CD4-positive, CD25-positive, alpha-beta regulatory T cell (primary cell): ENCODE measurements around the gene ATP13A5. TPM values are rescaled to one million over a fixed set of nuclear protein-coding genes. Genes with fewer than 3 reads are reported as not detected.

Experiments
- ATAC-seq, 2 donors: fragments of 150-1000 bp; cut with Tn5 transposase; one replicate each; pipeline ENCODE4 v1.10.0; 2021; ENCODE audit warnings: low read depth in 2 of 2, moderate number of reproducible peaks in 2 of 2, moderate library complexity in 1 of 2
- DNase-seq, 3 donors: peaks; one replicate each; pipeline versions ENCODE4 v3.0.0 to v3.0.0-alpha.2; 2012 to 2022; ENCODE audit warnings: mixed read lengths in 1 of 3
- H3K27ac ChIP-seq: one replicate; pipeline ENCODE4 v1.7.0; 2013; ENCODE audit warnings: mild to moderate bottlenecking, low read length; ENCODE audit not compliant: insufficient read depth, poor library complexity, severe bottlenecking
- H3K27me3 ChIP-seq: one replicate; pipeline ENCODE4 v1.7.0; 2013; ENCODE audit warnings: low read length; ENCODE audit not compliant: control insufficient read depth, insufficient read depth
- H3K36me3 ChIP-seq: one replicate; pipeline ENCODE4 v1.7.0; 2013; ENCODE audit warnings: mild to moderate bottlenecking, low read length, moderate library complexity; ENCODE audit not compliant: control insufficient read depth, insufficient read depth
- H3K4me1 ChIP-seq: 2 replicates; pipeline ENCODE4 v1.7.0; 2013; ENCODE audit warnings: mild to moderate bottlenecking, low read length; ENCODE audit not compliant: insufficient read depth, control insufficient read depth, poor library complexity, severe bottlenecking
- H3K4me3 ChIP-seq: one replicate; pipeline ENCODE4 v1.7.0; 2013; ENCODE audit warnings: low read depth, mild to moderate bottlenecking, low read length, moderate library complexity
- H3K9me3 ChIP-seq, 2 experiments: 1 replicate in 1 of 2; 2 replicates in 1 of 2; pipeline ENCODE4 v1.7.0; 2013; ENCODE audit warnings: low read length in 2 of 2, mild to moderate bottlenecking in 1 of 2, moderate library complexity in 1 of 2; ENCODE audit not compliant: control insufficient read depth in 2 of 2
- H3K27ac Mint-ChIP-seq, 3 donors: one replicate each; pipeline ENCODE4 v1.8.0; 2020 to 2022; ENCODE audit warnings: mild to moderate bottlenecking in 3 of 3, mixed read lengths in 3 of 3, moderate library complexity in 2 of 3
- H3K27me3 Mint-ChIP-seq: one replicate; pipeline ENCODE4 v1.8.0; 2022; ENCODE audit warnings: mild to moderate bottlenecking, mixed read lengths
- H3K36me3 Mint-ChIP-seq: one replicate; pipeline ENCODE4 v1.8.0; 2020; ENCODE audit warnings: mixed read lengths
- H3K4me1 Mint-ChIP-seq, 4 donors: one replicate each; pipeline ENCODE4 v1.8.0; 2020 to 2022; ENCODE audit warnings: mixed read lengths in 4 of 4, mild to moderate bottlenecking in 1 of 4
- H3K4me3 Mint-ChIP-seq, 4 donors: one replicate each; pipeline ENCODE4 v1.8.0; 2020 to 2022; ENCODE audit warnings: mild to moderate bottlenecking in 4 of 4, mixed read lengths in 4 of 4, moderate library complexity in 3 of 4
- H3K9me3 Mint-ChIP-seq, 7 donors: one replicate each; pipeline ENCODE4 v1.8.0; 2020 to 2022; ENCODE audit warnings: mixed read lengths in 7 of 7, mild to moderate bottlenecking in 3 of 7, moderate library complexity in 2 of 7
- polyA plus RNA-seq, 4 donors: library from polyadenylated mRNA; unstranded; fragments of 300-500 nt; fragmentation: Illumina TruSeq; gene quantifications; one replicate each; pipeline ENCODE4 v1.2.3, GENCODE V29; 2021
- total RNA-seq: library from RNA; stranded (reverse); gene quantifications from one replicate; pipeline ENCODE4 v1.2.3, GENCODE V29; 2022

ATP13A5 gene
- total and polyA plus RNA-seq, 5 donors from 2014 or later, result not detected

DNA sequence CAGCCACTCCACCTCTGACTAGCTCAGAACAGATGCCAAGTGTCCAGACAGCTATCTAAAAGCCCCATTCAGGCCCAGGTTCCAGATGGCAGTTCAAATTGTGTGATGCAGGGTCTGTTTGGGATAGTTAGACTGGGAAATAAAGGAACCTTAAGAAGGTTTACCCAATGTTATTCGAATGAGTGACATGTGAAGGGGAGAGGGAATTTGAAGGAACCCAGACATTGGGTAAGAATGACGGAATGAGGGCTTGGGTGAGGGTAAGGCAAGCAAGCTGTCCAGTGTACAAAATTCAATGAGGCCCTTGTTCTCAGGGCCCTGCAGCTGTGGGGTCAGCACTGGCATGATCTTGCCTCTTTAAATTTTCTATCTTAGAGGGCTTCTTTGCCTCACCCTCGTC is 34.1 kb downstream of the ATP13A5 start:
- DNase-seq, result no peak
- H3K4me1 Mint-ChIP-seq, result no peaks in the 10 kb centered on the region
- peaks cover 0 to 1% (median 0%) of the 10 kb centered on the region in 7 donors for H3K9me3 Mint-ChIP-seq

DNA sequence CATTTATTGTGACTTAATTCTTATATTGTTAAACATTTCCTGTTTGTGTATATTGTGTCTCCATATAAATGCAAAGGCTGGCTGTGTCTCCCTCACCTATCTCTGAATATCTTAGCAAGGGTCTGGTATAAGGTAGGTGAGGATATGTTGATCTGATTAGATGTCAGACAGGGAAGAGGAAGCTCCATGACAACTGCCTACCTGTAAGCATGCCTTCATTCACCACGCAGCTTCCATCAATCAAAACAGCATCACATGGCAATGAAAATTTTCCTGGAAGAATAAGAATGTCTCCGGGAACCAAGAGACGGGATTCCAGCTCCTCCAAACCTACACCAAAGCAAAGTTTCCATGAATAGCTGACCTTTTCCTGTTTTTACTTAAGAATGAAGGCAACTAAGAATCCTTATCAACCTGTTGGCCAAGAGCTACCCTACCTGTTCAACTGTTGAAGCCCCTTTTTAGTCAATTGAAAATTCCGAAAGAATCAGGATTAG is 34.8 kb downstream of the ATP13A5 start:
- H3K27ac ChIP-seq, result no peak overlapping the region
- H3K4me3 Mint-ChIP-seq, result no peak overlapping the region
- no peak overlapping the region for H3K4me3 ChIP-seq
- H3K27me3 ChIP-seq, result no peaks in the 10 kb centered on the region
- peaks cover 0 to 2% (median 0%) of the 10 kb centered on the region in 7 donors for H3K9me3 Mint-ChIP-seq
- no peaks in the 10 kb centered on the region for H3K36me3 Mint-ChIP-seq
- DNase-seq, result no peak
- H3K9me3 ChIP-seq, result no peaks in the 10 kb centered on the region
- ATAC-seq, result no peak
- H3K4me1 Mint-ChIP-seq, result no peaks in the 10 kb centered on the region
- H3K36me3 ChIP-seq, result no peaks in the 10 kb centered on the region
- peaks cover 4% of the 10 kb centered on the region for H3K27me3 Mint-ChIP-seq
- no peaks in the 10 kb centered on the region for H3K4me1 ChIP-seq
- H3K27ac Mint-ChIP-seq, result no peak overlapping the region

More for the DNA sequence above, 34.1 kb downstream of the ATP13A5 start:
- no peak for ATAC-seq
- Histone ChIP-seq H3K4me3 (no peak overlapping the region), H3K36me3 (no peaks in the 10 kb centered on the region), H3K27ac (no peak overlapping the region), H3K27me3 (no peaks in the 10 kb centered on the region), H3K4me1 (no peaks in the 10 kb centered on the region), H3K9me3 (no peaks in the 10 kb centered on the region)
- Mint-ChIP-seq H3K36me3 (no peaks in the 10 kb centered on the region), H3K4me3 (no peak overlapping the region), H3K27me3 (peaks cover 8% of the 10 kb centered on the region), H3K27ac (no peak overlapping the region)

- Histone ChIP-seq H3K27me3 (no peaks in the 10 kb centered on the region), H3K36me3 (no peaks in the 10 kb centered on the region), H3K27ac (no peak overlapping the region), H3K4me1 (no peaks in the 10 kb centered on the region), H3K9me3 (no peaks in the 10 kb centered on the region), H3K4me3 (no peak overlapping the region)
- Mint-ChIP-seq H3K4me1 (no peaks in the 10 kb centered on the region), H3K27me3 (peaks cover 4% of the 10 kb centered on the region), H3K9me3 (peaks cover 0 to 2% (median 0%) of the 10 kb centered on the region in 7 donors), H3K4me3 (no peak overlapping the region), H3K36me3 (no peaks in the 10 kb centered on the region), H3K27ac (no peak overlapping the region)
- DNase-seq, result no peak
- ATAC-seq, result no peak
These were observed 36.0 kb downstream of the ATP13A5 start for GRCh38 chr3:193342551-193342950.

DNA sequence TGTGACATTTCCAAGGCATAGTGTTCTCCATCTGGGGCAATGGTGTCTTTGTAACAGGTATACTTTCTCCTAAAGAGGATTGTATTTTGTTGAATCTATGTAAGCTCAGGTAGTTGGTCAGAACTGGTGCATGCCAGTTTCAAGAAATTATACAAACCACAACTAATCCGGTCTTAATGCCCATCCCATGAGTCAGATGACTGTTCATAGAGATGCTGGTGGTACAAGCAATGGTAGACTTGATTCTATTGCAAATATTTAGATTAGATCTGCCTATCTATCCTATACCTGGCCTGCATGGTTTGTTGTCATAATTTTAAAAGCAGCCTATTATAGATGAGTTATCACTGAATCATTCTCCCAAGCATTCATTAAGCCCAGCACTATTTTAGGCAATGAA is 43.5 kb downstream of the ATP13A5 start:
- Histone ChIP-seq H3K9me3 (no peaks in the 10 kb centered on the region), H3K4me3 (no peak overlapping the region), H3K27ac (no peak overlapping the region), H3K27me3 (no peaks in the 10 kb centered on the region), H3K4me1 (no peaks in the 10 kb centered on the region), H3K36me3 (no peaks in the 10 kb centered on the region)
- H3K36me3 Mint-ChIP-seq, result no peaks in the 10 kb centered on the region
- H3K4me1 Mint-ChIP-seq, result no peaks in the 10 kb centered on the region
- no peak overlapping the region for H3K27ac Mint-ChIP-seq
- ATAC-seq (no peak), DNase-seq (no peak)
- no peak overlapping the region for H3K4me3 Mint-ChIP-seq
- H3K9me3 Mint-ChIP-seq, result peaks cover 0 to 4% (median 1%) of the 10 kb centered on the region in 7 donors
- no peaks in the 10 kb centered on the region for H3K27me3 Mint-ChIP-seq

- Histone ChIP-seq H3K9me3 (no peaks in the 10 kb centered on the region), H3K36me3 (no peaks in the 10 kb centered on the region), H3K4me3 (no peak overlapping the region), H3K27me3 (no peaks in the 10 kb centered on the region), H3K27ac (no peak overlapping the region), H3K4me1 (no peaks in the 10 kb centered on the region)
- Mint-ChIP-seq H3K36me3 (no peaks in the 10 kb centered on the region), H3K4me3 (no peak overlapping the region), H3K4me1 (no peaks in the 10 kb centered on the region), H3K27me3 (no peaks in the 10 kb centered on the region), H3K9me3 (peaks cover 0 to 3% (median 1%) of the 10 kb centered on the region in 7 donors), H3K27ac (no peak overlapping the region)
- ATAC-seq (no peak), DNase-seq (no peak)
These were observed 45.3 kb downstream of the ATP13A5 start for GRCh38 chr3:193333229-193333628.

- no peaks in the 10 kb centered on the region for H3K27me3 ChIP-seq
- DNase-seq (no peak), ATAC-seq (no peak)
- H3K4me1 ChIP-seq, result no peaks in the 10 kb centered on the region
- no peaks in the 10 kb centered on the region for H3K36me3 ChIP-seq
- no peak overlapping the region for H3K27ac Mint-ChIP-seq
- no peaks in the 10 kb centered on the region for H3K27me3 Mint-ChIP-seq
- no peaks in the 10 kb centered on the region for H3K9me3 ChIP-seq
- H3K4me1 Mint-ChIP-seq, result no peaks in the 10 kb centered on the region
- H3K4me3 ChIP-seq, result no peak overlapping the region
- no peak overlapping the region for H3K4me3 Mint-ChIP-seq
- H3K36me3 Mint-ChIP-seq, result no peaks in the 10 kb centered on the region
- H3K27ac ChIP-seq, result no peak overlapping the region
- H3K9me3 Mint-ChIP-seq, result peaks cover 0 to 1% (median 0%) of the 10 kb centered on the region in 7 donors
These were observed 47.9 kb downstream of the ATP13A5 start for GRCh38 chr3:193330555-193331204.

GRCh38 chr3:193317682-193318300 is 60.8 kb downstream of the ATP13A5 start:
- no peaks in the 10 kb centered on the region for H3K27me3 ChIP-seq
- H3K9me3 ChIP-seq, result no peaks in the 10 kb centered on the region
- Mint-ChIP-seq H3K9me3 (peaks cover 0 to 4% (median 0%) of the 10 kb centered on the region in 7 donors), H3K27me3 (no peaks in the 10 kb centered on the region), H3K27ac (no peak overlapping the region), H3K4me1 (no peaks in the 10 kb centered on the region), H3K36me3 (no peaks in the 10 kb centered on the region), H3K4me3 (no peak overlapping the region)
- H3K27ac ChIP-seq, result no peak overlapping the region
- no peaks in the 10 kb centered on the region for H3K4me1 ChIP-seq
- no peak for DNase-seq
- no peaks in the 10 kb centered on the region for H3K36me3 ChIP-seq
- no peak for ATAC-seq
- H3K4me3 ChIP-seq, result no peak overlapping the region

DNA sequence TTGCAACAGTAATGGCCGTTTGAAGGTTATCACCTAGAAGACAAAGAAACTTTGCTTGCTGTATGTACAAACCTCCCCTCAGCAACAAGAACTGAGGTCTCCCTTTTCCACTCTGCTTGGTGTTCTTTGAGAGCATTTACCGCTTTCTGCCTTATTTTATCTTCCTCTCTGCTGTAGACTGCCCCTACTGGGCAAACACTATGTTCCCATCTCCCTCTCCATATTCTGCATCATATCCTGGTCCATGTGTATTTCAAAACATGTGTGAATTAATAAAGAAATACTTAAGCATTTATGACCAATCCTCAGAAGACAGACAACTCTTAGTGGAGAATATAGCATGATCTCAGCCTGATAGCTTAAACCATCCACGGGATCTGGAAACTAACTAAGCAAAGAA is 64.4 kb downstream of the ATP13A5 start:
- DNase-seq (no peak), ATAC-seq (no peak)
- Histone ChIP-seq H3K27me3 (peaks cover 2% of the 10 kb centered on the region), H3K4me1 (no peaks in the 10 kb centered on the region), H3K9me3 (no peaks in the 10 kb centered on the region), H3K4me3 (no peak overlapping the region), H3K36me3 (no peaks in the 10 kb centered on the region), H3K27ac (no peak overlapping the region)
- peaks cover 5% of the 10 kb centered on the region for H3K27me3 Mint-ChIP-seq
- peaks cover 0 to 4% (median 0%) of the 10 kb centered on the region in 7 donors for H3K9me3 Mint-ChIP-seq
- no peaks in the 10 kb centered on the region for H3K36me3 Mint-ChIP-seq
- H3K27ac Mint-ChIP-seq, result no peak overlapping the region
- no peak overlapping the region for H3K4me3 Mint-ChIP-seq
- H3K4me1 Mint-ChIP-seq, result no peaks in the 10 kb centered on the region
